GM10266 (cell line): ENCODE measurements around the gene CLINT1.

ENCODE experiments used
- DNase-seq: peaks from one replicate; pipeline ENCODE4 v3.0.0; 2012; ENCODE audit errors: extremely low spot score
- CTCF ChIP-seq: IDR thresholded peaks from 2 replicates; pipeline ENCODE4 v1.5.1; 2012; ENCODE audit warnings: mild to moderate bottlenecking, low read depth; ENCODE audit not compliant: control insufficient read depth, insufficient read depth; ENCODE audit errors: missing control alignments

The CLINT1 gene

GRCh38 chr5:157874861-157875260, 15.9 kb upstream of the CLINT1 start:
- no peak for TF ChIP-seq CTCF
- DNase-seq, result no peak

GRCh38 chr5:157870837-157871834, 12.2 kb upstream of the CLINT1 start:
- DNase-seq, result no peak
- TF ChIP-seq CTCF, result no peak

GRCh38 chr5:157867751-157868387, 8.9 kb upstream of the CLINT1 start:
- no peak for DNase-seq

GRCh38 chr5:157866536-157866935, 7.6 kb upstream of the CLINT1 start:
- DNase-seq, result no peak
- no peak for TF ChIP-seq CTCF

More at GRCh38 chr5:157867751-157868387, 8.9 kb upstream of the CLINT1 start:
- no peak for TF ChIP-seq CTCF

- DNase-seq, result no peak
- no peak for TF ChIP-seq CTCF
These were observed 6.8 kb upstream of the CLINT1 start for GRCh38 chr5:157865781-157866180.

GRCh38 chr5:157864067-157864466, 5.1 kb upstream of the CLINT1 start:
- no peak for TF ChIP-seq CTCF
- DNase-seq, result no peak
